ENCODE data around the gene ARHGEF2. TPM values are rescaled to one million over a fixed set of nuclear protein-coding genes. Genes with fewer than 3 reads are reported as not detected.

ARHGEF2 gene
- total RNA-seq, 2 experiments from 2014 or later, result 147 to 150 TPM

GRCh38 chr1:155977690-155978324 lies 540 bp downstream of the ARHGEF2 start:
- intact Hi-C loops (cut with micrococcal nuclease), result loop anchor here (2.0 kb wide), 1 partner anchor 31 kb away; no protein-coding TSS in a partner anchor

DNA sequence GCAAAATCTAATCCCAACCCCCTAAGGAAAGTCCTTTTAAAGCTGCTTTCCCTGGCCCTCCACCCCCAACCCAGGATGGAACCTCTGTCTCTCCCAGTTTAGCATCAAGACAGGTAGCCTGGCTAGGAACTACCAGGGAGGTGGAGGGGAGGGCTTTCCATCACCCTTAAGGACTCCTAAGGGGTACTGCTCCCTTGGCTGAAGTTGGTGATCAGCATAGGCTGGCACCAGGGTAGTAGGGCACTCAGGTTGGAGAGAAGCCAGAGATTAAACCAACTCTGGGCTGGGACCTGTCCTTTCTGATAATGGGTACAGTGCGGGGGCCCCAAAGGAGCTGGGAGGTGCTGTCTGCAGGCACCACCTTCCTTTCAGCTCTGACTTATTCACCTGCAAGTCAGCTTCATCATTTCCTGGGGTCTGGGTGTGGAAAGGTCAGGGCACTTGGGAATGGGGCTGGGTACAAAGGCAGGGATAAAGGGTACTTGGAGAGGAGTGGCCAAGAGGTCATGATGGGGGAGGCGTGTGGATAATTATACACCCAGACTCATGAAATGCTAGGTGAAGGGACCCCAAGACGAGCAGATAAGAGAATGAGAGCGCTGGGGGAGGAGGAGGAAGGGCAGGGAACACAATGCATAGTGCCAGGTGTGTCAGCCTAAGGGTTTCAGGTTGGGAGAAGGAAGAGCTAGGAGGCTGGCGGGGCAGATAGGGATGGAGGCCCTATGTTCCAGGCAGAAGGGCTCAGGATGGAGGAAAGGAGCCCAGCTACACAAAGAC lies 1.2 kb downstream of the ARHGEF2 start:
- peaks cover 68% of the 10 kb centered on the region for H3K36me3 Mint-ChIP-seq (ENCODE audit: low read depth)
- no peaks in the 10 kb centered on the region for H3K27me3 Mint-ChIP-seq
- DNase-seq (peak; percentile 63), ATAC-seq (peak; percentile 12)
- POLR2A ChIA-PET, result interaction anchor here (0.6 to 7.5 kb wide), 22 partner anchors 8 to 306 kb away, joined by 3 to 128 read pairs (median 5); partner anchors contain the start of genes KHDC4, RXFP4, SMG5 and SSR2
- TF ChIP-seq, protein P1, sequence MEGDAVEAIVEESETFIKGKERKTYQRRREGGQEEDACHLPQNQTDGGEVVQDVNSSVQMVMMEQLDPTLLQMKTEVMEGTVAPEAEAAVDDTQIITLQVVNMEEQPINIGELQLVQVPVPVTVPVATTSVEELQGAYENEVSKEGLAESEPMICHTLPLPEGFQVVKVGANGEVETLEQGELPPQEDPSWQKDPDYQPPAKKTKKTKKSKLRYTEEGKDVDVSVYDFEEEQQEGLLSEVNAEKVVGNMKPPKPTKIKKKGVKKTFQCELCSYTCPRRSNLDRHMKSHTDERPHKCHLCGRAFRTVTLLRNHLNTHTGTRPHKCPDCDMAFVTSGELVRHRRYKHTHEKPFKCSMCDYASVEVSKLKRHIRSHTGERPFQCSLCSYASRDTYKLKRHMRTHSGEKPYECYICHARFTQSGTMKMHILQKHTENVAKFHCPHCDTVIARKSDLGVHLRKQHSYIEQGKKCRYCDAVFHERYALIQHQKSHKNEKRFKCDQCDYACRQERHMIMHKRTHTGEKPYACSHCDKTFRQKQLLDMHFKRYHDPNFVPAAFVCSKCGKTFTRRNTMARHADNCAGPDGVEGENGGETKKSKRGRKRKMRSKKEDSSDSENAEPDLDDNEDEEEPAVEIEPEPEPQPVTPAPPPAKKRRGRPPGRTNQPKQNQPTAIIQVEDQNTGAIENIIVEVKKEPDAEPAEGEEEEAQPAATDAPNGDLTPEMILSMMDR (IDR thresholded peaks at IDR 0.05), result no peak
- peaks cover 68% of the 10 kb centered on the region for H3K4me1 Mint-ChIP-seq (ENCODE audit: low read depth)
- intact Hi-C loops (cut with micrococcal nuclease), result loop anchor here (2.0 kb wide), 1 partner anchor 30 kb away; no protein-coding TSS in a partner anchor
- peak overlapping the region; percentile 98 for H3K4me3 Mint-ChIP-seq
- no peaks in the 10 kb centered on the region for H3K9me3 Mint-ChIP-seq
- H3K27ac Mint-ChIP-seq, result peak overlapping the region; percentile 94
- CTCF ChIA-PET, result interaction anchor here (0.7 to 11.1 kb wide), 13 partner anchors 10 to 184 kb away, joined by 3 to 121 read pairs (median 4); partner anchors contain the start of gene RXFP4

More at GRCh38 chr1:155977690-155978324, 540 bp downstream of the ARHGEF2 start:
- Mint-ChIP-seq H3K27ac (peak overlapping the region; percentile 94), H3K27me3 (no peaks in the 10 kb centered on the region), H3K36me3 (ENCODE audit: low read depth) (peaks cover 61% of the 10 kb centered on the region), H3K4me3 (peak overlapping the region; percentile 98), H3K4me1 (ENCODE audit: low read depth) (peaks cover 67% of the 10 kb centered on the region), H3K9me3 (no peaks in the 10 kb centered on the region)
- TF ChIP-seq, protein P1 (IDR thresholded peaks at IDR 0.05), result no peak
- ChIA-PET POLR2A (interaction anchor here (0.6 to 7.5 kb wide), 25 partner anchors 9 to 305 kb away, joined by 3 to 128 read pairs (median 5); partner anchors contain the start of genes GON4L, KHDC4, LMNA and RXFP4), CTCF (interaction anchor here (0.7 to 11.1 kb wide), 15 partner anchors 10 to 81 kb away, joined by 3 to 121 read pairs (median 7); partner anchors contain the start of genes KHDC4 and RXFP4)
- DNase-seq (peak; percentile 91), ATAC-seq (peak; percentile 43)

GRCh38 chr1:155976062-155976912 lies 2.1 kb downstream of the ARHGEF2 start:
- intact Hi-C loops (cut with micrococcal nuclease), result loop anchor here (2.0 kb wide), 1 partner anchor 29 kb away; no protein-coding TSS in a partner anchor
- peak; percentile 26 for ATAC-seq
- Mint-ChIP-seq H3K36me3 (ENCODE audit: low read depth) (peaks cover 66% of the 10 kb centered on the region), H3K4me1 (ENCODE audit: low read depth) (peaks cover 67% of the 10 kb centered on the region), H3K27ac (peak overlapping the region; percentile 94), H3K27me3 (no peaks in the 10 kb centered on the region), H3K9me3 (no peaks in the 10 kb centered on the region), H3K4me3 (peak overlapping the region; percentile 98)
- TF ChIP-seq, protein P1 (IDR thresholded peaks at IDR 0.05), result no peak
- peak; percentile 89 for DNase-seq
- POLR2A ChIA-PET, result interaction anchor here (1.1 to 7.5 kb wide), 13 partner anchors 7 to 116 kb away, joined by 3 to 128 read pairs (median 8); partner anchors contain the start of genes KHDC4, RXFP4 and SSR2
- CTCF ChIA-PET, result interaction anchor here (0.7 to 11.1 kb wide), 10 partner anchors 9 to 185 kb away, joined by 3 to 121 read pairs (median 4); partner anchors contain the start of gene RXFP4

- ATAC-seq, result no peak
- peak overlapping the region; percentile 98 for H3K4me3 Mint-ChIP-seq
- no peaks in the 10 kb centered on the region for H3K27me3 Mint-ChIP-seq
- intact Hi-C loops (cut with micrococcal nuclease), result loop anchor here (2.0 kb wide), 1 partner anchor 29 kb away; no protein-coding TSS in a partner anchor
- DNase-seq, result no peak
- ChIA-PET POLR2A (interaction anchor here (0.8 to 7.5 kb wide), 9 partner anchors 9 to 64 kb away, joined by 4 to 128 read pairs (median 8); partner anchors contain the start of genes KHDC4 and RXFP4), CTCF (interaction anchor here (0.6 to 11.1 kb wide), 7 partner anchors 8 to 166 kb away, joined by 3 to 121 read pairs (median 5); partner anchors contain the start of gene RXFP4)
- H3K9me3 Mint-ChIP-seq, result no peaks in the 10 kb centered on the region
- TF ChIP-seq, protein P1 (IDR thresholded peaks at IDR 0.05), result no peak
- peak overlapping the region; percentile 94 for H3K27ac Mint-ChIP-seq
- H3K36me3 Mint-ChIP-seq (ENCODE audit: low read depth), result peaks cover 70% of the 10 kb centered on the region
- peaks cover 67% of the 10 kb centered on the region for H3K4me1 Mint-ChIP-seq (ENCODE audit: low read depth)
Observed at GRCh38 chr1:155975375-155976061, 2.8 kb downstream of the ARHGEF2 start.
